NCI-H2227 (cell line): ENCODE measurements around the gene KLHL10.
"Not testable (repeated sequence)": the region's sequence is repeated elsewhere in the genome, so short reads cannot be mapped to it uniquely, and the experiment has no call there.

Experiments used
- DNase-seq: peaks from one replicate; lab custom pipeline; 2025; ENCODE audit not compliant: unreplicated experiment; lab: John Stamatoyannopoulos, UW

Gene KLHL10

DNA sequence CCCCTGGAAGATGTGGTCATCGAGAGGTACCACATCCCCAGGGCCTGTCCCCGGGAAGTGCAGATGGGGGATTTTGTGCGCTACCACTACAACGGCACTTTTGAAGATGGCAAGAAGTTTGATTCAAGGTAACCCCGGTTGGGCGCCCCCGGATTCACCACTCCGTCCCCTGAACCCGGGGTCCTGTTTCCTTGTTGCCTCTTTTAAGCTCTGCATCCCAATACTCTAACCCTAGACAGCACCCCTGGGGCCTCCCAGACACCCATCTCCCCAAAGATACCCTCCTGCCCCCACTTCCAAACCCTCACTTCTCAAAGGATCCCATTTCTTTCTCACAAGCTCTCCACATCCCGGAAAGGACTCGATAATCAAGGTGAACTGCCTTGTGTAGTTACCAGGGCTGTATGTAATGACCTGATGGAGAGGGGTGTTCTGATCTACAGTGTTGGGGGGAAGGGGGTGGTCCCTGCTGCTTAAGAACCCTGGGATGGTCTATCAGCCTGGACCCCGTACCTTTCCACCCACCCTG, 24.4 kb upstream of the KLHL10 start:
- DNase-seq: no peak

DNA sequence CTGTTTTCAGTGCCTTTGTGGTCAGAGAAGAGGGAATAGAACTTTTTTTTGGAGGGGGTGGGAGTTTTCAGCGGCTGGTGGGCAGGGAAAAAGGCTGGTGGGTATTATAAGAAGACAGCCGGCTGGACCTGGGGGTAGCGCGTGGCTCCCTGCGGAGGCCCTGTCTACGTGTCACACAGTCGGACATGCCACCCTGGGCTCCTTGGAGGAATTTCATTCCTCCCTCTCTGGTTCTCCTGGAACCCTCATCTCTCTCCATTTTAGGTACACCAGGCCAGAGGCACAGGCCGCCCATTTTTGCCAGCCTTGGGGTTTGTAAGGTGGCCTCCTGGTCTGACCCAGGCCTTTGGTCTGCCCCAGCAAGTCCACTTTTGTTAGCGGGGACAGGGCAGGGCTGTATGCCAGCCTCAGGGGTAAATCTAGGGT, 23.9 kb upstream of the KLHL10 start:
- no peak for DNase-seq

DNA sequence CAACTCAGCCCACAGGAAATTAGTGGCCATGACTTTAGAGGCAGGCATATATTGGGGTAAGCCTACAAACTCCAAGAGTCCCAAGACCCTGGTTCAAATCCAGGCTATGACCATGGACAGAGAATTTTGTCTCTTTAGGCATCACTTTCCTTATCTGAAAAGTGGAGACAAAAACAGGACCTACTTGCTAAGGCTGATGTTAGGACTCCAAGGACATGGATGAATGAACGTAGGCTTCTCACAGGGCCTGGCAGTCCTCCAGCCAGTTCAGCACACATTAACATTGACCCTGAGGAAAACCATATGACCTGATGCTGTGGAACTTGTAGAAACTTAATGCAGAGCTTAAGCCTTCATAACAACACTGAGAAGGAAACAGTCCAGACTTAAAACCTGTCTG, 23.4 kb upstream of the KLHL10 start:
- DNase-seq: no peak

GRCh38 chr17:41816637-41817320, 20.8 kb upstream of the KLHL10 start:
- DNase-seq: no peak

DNA sequence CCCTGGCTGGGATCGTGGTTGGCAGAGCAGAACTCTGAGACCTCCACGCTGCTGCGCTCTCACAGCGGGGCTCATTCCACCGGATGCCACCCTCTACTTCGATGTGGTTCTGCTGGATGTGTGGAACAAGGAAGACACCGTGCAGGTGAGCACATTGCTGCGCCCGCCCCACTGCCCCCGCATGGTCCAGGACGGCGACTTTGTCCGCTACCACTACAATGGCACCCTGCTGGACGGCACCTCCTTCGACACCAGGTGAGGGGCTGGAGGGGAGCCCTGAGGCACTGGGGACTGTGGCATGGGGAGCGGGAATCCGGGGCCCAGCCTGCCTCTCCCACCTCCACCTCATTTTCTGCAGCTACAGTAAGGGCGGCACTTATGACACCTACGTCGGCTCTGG, 19.6 kb upstream of the KLHL10 start:
- DNase-seq: no peak

GRCh38 chr17:41821776-41822175, 15.8 kb upstream of the KLHL10 start:
- DNase-seq: no peak

- DNase-seq: no peak
Measured at GRCh38 chr17:41822216-41823140, 15.1 kb upstream of the KLHL10 start.

GRCh38 chr17:41823141-41823524, 14.5 kb upstream of the KLHL10 start:
- no peak for DNase-seq

- DNase-seq: no peak
Measured at GRCh38 chr17:41823580-41823979, 14.0 kb upstream of the KLHL10 start.

DNA sequence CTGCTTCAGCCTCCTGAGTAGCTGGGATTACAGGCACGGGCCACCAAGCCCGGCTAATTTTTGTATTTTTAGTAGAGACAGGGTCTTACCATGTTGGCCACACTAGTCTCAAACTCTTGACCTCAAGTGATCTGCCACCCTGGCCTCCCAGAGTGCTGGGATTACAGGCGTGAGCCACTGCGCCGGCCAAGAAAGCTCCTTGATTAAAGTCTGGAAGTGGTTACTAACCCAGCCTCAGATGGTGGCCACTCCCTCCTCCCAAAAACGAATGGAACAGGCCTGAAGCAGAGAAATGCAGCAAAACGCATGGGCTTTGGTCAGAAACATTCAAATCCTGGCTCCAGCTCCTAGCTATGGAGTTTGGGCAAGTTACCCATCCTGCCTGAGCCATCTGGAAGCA, 13.5 kb upstream of the KLHL10 start:
- DNase-seq: no peak

DNA sequence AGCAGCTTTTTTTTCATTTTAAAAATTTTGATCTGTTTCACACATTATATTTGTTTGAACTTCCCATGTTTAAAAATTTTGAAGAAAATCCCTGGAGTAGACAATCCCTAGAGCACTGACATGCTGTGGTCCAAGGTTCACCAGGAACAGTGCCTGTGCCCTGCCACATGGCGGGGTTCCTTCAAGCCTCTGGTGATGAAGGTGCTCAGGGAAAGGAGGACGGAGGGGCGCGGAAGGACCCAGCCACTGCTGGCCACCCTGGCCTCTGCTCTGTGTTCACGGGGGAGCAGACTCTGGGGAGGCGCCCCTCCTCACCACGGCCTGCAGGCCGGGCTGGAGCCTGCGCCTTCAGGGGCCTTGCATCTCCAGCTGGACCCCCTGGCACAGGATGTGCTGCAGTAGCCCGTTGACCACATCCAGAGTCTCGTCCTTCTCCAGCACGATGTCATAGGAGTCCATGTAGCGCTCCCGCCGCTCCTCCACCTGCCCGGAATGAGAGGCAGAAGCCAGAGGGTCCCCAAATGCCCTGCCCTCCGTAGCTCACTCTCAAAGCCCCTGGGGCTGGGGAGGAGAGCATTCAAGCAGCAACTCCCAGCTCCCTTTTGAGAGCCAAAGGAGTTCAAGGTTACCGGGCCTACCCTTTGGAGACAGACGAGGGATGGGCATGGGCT, 12.3 kb upstream of the KLHL10 start:
- DNase-seq: no peak

DNA sequence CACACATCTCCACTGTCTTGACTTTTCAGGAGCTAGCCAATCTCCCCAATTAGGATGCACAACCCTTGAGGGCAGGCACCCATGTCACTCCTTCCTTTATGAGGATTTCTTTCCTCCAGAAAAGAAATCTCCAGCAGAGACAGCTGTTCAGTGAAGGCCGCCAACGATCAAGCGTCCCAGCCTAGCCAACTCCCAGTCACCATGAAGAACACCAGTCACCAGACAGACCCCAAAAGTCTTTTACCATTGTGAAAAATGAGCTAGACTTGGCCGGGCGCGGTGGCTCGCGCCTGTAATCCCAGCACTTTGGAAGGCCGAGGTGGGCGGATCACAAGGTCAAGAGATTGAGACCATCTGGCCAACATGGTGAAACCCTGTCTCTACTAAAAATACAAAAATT, 7.7 kb upstream of the KLHL10 start:
- not testable (repeated sequence) for DNase-seq

- no peak for DNase-seq
Measured at GRCh38 chr17:41835214-41835799, 2.3 kb upstream of the KLHL10 start.

- peak; percentile 75 for DNase-seq
Measured at GRCh38 chr17:41835800-41836549, 1.6 kb upstream of the KLHL10 start, which contains the start of gene NT5C3B. TSS of gene NT5C3B (minus strand) at chr17:41836232. CDS start at chr17:41836193, 39 bp downstream.

DNA sequence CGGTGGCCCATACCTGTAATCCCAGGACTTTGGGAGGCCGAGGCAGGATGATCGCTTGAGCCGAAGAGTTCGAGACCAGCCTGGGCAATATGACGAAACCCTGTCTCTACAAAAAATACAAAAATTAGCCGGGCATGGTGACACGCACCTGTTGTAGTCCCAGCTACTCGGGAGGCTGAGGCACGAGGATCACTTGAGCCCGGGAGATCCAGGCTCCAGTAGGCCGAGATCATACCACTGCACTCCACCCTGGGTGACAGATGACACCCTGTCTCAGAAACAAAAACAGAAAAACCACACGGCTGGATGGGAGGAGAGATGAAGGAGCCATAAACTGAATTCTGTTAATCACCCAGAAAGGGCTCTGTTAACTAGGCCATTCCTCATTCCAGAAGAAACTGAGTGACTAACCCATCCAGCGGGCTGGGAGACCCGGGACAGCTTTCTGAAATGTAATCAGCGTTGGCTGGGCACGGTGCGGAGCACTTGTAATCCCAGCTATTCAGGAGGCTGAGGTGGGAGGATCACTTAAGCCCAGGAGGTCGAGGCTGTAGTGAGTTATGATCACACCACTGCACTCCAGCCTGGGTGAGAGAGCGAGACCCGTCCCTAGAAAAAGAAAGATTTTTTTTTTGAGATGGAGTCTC, 952 bp upstream of the KLHL10 start:
- no peak for DNase-seq

GRCh38 chr17:41839448-41839847, 1.8 kb downstream of the KLHL10 start:
- DNase-seq: not testable (repeated sequence)

- not testable (repeated sequence) for DNase-seq
Measured at GRCh38 chr17:41840781-41841180, 3.2 kb downstream of the KLHL10 start.

DNA sequence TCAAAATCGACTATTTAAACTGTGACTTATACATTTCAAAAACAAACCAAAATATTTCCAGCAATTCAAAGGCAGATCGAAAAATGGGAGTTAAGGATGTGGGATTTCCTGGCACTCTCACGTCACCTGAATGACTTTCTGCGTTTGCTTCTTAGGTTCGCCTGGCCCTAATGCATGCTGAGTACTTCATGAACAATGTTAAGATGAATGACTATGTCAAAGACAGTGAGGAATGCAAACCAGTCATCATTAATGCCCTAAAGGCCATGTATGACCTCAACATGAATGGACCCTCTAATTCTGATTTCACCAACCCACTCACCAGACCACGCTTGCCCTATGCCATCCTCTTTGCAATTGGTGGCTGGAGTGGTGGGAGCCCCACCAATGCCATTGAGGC, 7.3 kb downstream of the KLHL10 start:
- DNase-seq: no peak

DNA sequence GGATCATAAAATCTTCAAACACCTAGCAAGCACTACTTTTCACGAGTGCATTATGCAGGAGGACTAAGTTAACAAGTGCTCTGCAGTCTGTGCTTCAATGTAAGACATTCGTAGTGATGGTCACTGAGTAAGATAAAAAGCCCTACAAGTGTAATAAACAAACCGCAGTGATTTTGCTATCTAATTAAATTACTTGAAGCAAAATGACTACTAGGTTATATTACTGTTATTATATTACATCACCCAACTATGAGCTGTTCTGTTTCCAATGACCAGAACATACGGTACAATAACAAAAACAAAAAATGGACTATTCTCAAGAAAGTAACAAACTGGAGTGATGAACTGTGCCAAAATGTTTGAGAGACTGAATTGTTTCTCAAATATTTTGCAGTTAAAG, 11.2 kb downstream of the KLHL10 start:
- no peak for DNase-seq
